ENCODE measurements around the gene CHD1. TPM values are rescaled to one million over a fixed set of nuclear protein-coding genes. Genes with fewer than 3 reads are reported as not detected.

The CHD1 gene
- total and polyA plus RNA-seq, 9 of the 15 experiments (the other 6 are each of a cell fraction or from before 2014, with no cell fraction given): 27.3 to 133 (median 58.7) TPM

DNA sequence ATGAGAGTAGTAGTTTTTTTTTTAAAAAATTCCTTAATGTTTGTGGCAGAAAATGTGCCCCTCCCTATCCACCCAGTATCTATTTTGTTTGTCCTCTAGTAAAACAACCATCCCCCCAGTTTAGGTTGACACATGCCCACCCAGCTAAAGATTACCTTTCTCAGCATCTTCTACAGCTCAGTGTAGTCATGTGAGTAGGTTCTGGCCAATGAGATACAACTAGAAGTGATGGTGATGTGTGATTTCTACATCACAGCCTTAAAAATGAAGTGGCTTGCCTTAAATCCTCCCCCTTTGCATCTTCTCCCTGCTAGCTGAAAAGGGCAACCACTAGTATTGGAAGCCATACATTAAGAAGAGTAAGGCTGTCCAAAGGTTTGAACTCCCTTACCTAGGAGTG, 14.9 kb downstream of the CHD1 start:
- CTCF ChIA-PET (ENCODE audit: low intra/inter-chr PET ratio): no interaction called here
- Histone ChIP-seq H2AFZ (ENCODE audit: low read depth, low read length) (no peak overlapping the region), H3K27ac (ENCODE audit: extremely low read depth, low read depth, low read length) (no peak overlapping the region), H3K27me3 (ENCODE audit: control insufficient read depth in 2 of 2, insufficient read depth in 2 of 2, low read length in 2 of 2) (no peaks in the 10 kb centered on the region), H3K79me2 (ENCODE audit: control insufficient read depth, insufficient read depth, low read length) (peaks cover 98% of the 10 kb centered on the region), H4K20me1 (replicated peaks; ENCODE audit: control insufficient read depth, insufficient read depth, low read length) (peaks cover 4% of the 10 kb centered on the region; the same call in 1 of the 2 replicates), H3K4me3 (no peak overlapping the region), H3K9me1 (ENCODE audit: control insufficient read depth, insufficient read depth, low read length) (no peaks in the 10 kb centered on the region), H3K4me2 (ENCODE audit: insufficient read depth, low read length) (no peak overlapping the region), H3K9me3 (replicated peaks; ENCODE audit: control insufficient read depth, insufficient read depth, low read depth, low read length) (no peaks in the 10 kb centered on the region), H3K36me3 (ENCODE audit: control insufficient read depth, insufficient read depth, low read length) (peaks cover 78% of the 10 kb centered on the region), H3K9ac (ENCODE audit: insufficient read depth in 1 of 2, low read depth in 2 of 2, low read length in 2 of 2) (no peak overlapping the region), H3K4me1 (replicated peaks in 1 of 2; ENCODE audit: control insufficient read depth in 2 of 2, insufficient read depth in 2 of 2, low read length in 2 of 2) (peaks cover 0 to 2% of the 10 kb centered on the region in 2 experiments; a peak in 1 of 5 replicates)
- POLR2A ChIA-PET: interaction anchor here (0.8 to 2.4 kb wide), 7 partner anchors 9 to 132 kb away, joined by 3 to 20 read pairs (median 4); partner anchors contain the start of gene CHD1
- FAIRE-seq: no peak
- TF ChIP-seq ZNF785 (CRISPR knock-in tag; IDR thresholded peaks at IDR 0.05): no peak
- TF ChIP-seq NFIC (IDR thresholded peaks at IDR 0.05): no peak
- TF ChIP-seq, protein P1, sequence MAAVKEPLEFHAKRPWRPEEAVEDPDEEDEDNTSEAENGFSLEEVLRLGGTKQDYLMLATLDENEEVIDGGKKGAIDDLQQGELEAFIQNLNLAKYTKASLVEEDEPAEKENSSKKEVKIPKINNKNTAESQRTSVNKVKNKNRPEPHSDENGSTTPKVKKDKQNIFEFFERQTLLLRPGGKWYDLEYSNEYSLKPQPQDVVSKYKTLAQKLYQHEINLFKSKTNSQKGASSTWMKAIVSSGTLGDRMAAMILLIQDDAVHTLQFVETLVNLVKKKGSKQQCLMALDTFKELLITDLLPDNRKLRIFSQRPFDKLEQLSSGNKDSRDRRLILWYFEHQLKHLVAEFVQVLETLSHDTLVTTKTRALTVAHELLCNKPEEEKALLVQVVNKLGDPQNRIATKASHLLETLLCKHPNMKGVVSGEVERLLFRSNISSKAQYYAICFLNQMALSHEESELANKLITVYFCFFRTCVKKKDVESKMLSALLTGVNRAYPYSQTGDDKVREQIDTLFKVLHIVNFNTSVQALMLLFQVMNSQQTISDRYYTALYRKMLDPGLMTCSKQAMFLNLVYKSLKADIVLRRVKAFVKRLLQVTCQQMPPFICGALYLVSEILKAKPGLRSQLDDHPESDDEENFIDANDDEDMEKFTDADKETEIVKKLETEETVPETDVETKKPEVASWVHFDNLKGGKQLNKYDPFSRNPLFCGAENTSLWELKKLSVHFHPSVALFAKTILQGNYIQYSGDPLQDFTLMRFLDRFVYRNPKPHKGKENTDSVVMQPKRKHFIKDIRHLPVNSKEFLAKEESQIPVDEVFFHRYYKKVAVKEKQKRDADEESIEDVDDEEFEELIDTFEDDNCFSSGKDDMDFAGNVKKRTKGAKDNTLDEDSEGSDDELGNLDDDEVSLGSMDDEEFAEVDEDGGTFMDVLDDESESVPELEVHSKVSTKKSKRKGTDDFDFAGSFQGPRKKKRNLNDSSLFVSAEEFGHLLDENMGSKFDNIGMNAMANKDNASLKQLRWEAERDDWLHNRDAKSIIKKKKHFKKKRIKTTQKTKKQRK (IDR thresholded peaks at IDR 0.05; ENCODE audit: borderline replicate concordance, low read depth, low read length): no peak
- no peak for TF ChIP-seq ZNF778 (CRISPR knock-in tag; IDR thresholded peaks at IDR 0.05)
- TF ChIP-seq, protein P2, sequence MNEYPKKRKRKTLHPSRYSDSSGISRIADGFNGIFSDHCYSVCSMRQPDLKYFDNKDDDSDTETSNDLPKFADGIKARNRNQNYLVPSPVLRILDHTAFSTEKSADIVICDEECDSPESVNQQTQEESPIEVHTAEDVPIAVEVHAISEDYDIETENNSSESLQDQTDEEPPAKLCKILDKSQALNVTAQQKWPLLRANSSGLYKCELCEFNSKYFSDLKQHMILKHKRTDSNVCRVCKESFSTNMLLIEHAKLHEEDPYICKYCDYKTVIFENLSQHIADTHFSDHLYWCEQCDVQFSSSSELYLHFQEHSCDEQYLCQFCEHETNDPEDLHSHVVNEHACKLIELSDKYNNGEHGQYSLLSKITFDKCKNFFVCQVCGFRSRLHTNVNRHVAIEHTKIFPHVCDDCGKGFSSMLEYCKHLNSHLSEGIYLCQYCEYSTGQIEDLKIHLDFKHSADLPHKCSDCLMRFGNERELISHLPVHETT (CRISPR knock-in tag; conservative IDR thresholded peaks at IDR 0.05 in 1 of 2, IDR thresholded peaks at IDR 0.05 in 1 of 2): no peak
- no peak for TF ChIP-seq TOE1 (IDR thresholded peaks at IDR 0.05; ENCODE audit: borderline replicate concordance)
- no peak for TF ChIP-seq TOE1 (CRISPR knock-in tag; IDR thresholded peaks at IDR 0.05; ENCODE audit: borderline replicate concordance, low read depth)
- no peak for TF ChIP-seq TAF9B (IDR thresholded peaks at IDR 0.05; ENCODE audit: partially characterized antibody)
- TF ChIP-seq, protein P3, sequence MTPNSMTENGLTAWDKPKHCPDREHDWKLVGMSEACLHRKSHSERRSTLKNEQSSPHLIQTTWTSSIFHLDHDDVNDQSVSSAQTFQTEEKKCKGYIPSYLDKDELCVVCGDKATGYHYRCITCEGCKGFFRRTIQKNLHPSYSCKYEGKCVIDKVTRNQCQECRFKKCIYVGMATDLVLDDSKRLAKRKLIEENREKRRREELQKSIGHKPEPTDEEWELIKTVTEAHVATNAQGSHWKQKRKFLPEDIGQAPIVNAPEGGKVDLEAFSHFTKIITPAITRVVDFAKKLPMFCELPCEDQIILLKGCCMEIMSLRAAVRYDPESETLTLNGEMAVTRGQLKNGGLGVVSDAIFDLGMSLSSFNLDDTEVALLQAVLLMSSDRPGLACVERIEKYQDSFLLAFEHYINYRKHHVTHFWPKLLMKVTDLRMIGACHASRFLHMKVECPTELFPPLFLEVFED (CRISPR knock-in tag; conservative IDR thresholded peaks at IDR 0.05): no peak
- TF ChIP-seq, protein P4, sequence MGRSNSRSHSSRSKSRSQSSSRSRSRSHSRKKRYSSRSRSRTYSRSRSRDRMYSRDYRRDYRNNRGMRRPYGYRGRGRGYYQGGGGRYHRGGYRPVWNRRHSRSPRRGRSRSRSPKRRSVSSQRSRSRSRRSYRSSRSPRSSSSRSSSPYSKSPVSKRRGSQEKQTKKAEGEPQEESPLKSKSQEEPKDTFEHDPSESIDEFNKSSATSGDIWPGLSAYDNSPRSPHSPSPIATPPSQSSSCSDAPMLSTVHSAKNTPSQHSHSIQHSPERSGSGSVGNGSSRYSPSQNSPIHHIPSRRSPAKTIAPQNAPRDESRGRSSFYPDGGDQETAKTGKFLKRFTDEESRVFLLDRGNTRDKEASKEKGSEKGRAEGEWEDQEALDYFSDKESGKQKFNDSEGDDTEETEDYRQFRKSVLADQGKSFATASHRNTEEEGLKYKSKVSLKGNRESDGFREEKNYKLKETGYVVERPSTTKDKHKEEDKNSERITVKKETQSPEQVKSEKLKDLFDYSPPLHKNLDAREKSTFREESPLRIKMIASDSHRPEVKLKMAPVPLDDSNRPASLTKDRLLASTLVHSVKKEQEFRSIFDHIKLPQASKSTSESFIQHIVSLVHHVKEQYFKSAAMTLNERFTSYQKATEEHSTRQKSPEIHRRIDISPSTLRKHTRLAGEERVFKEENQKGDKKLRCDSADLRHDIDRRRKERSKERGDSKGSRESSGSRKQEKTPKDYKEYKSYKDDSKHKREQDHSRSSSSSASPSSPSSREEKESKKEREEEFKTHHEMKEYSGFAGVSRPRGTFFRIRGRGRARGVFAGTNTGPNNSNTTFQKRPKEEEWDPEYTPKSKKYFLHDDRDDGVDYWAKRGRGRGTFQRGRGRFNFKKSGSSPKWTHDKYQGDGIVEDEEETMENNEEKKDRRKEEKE (IDR thresholded peaks at IDR 0.05; ENCODE audit: borderline replicate concordance in 1 of 2, control insufficient read depth in 1 of 2, low read depth in 2 of 2, low read length in 1 of 2): no peak
- in situ Hi-C loops (cut with MboI): no loop called here
- no TSS peak for BruUV-seq (replicated peaks)
- ATAC-seq: peak; percentile 40
- DNase-seq (ENCODE audit: extremely low read depth in 1 of 4, low spot score in 3 of 4): peak in 3 of 4 experiments; percentile 8 to 22 (median 18)
- intact Hi-C loops (cut with micrococcal nuclease): no loop called here
